Measurements from ENCODE around the gene KIAA1958. TPM values are rescaled to one million over a fixed set of nuclear protein-coding genes. Genes with fewer than 3 reads are reported as not detected.

The KIAA1958 gene
- polyA plus RNA-seq, 1 of the 3 experiments (the other 2 are of a cell fraction) = 1.6 TPM

DNA sequence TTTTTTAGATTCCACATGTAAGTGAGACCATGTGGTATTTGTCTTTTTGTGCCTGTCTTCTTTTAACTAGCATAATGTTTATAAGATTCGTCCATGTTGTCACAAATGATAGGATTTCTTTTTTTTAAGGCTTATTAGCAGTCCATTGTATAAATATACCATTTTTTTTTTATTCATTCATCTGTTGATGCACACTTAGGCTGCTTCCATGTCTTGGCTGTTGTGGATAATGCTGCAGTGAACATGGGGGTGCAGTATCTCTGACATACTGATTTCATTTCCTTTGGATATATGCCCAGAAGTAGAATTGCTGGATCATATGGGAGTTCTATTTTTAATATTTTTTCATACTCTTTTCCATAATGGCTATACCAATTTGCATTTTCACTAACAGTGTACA is 48.7 kb downstream of the KIAA1958 start:
- no peaks in the 10 kb centered on the region for H4K20me1 ChIP-seq (ENCODE audit: insufficient read depth)
- peak overlapping the region; percentile 80; a peak in 3 of 4 replicates for H3K27ac ChIP-seq (ENCODE audit: low read depth in 2 of 2, low read length in 1 of 2)
- TF ChIP-seq EP300 (IDR thresholded peaks at IDR 0.05; ENCODE audit: borderline replicate concordance in 1 of 2, low read depth in 1 of 2, low read length in 1 of 2) = 0 out of 4 replicates have a peak, but pooled peaks of 1 of the 2 experiments have one; percentile 3
- TF ChIP-seq, protein P1, sequence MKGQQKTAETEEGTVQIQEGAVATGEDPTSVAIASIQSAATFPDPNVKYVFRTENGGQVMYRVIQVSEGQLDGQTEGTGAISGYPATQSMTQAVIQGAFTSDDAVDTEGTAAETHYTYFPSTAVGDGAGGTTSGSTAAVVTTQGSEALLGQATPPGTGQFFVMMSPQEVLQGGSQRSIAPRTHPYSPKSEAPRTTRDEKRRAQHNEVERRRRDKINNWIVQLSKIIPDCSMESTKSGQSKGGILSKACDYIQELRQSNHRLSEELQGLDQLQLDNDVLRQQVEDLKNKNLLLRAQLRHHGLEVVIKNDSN (IDR thresholded peaks at IDR 0.05; ENCODE audit: borderline replicate concordance, low read depth) = no peak
- no peak for TF ChIP-seq FOXM1 (IDR thresholded peaks at IDR 0.05; ENCODE audit: low read depth)
- TF ChIP-seq YY1 (IDR thresholded peaks at IDR 0.05; ENCODE audit: low read depth) = 0 out of 2 replicates have a peak, but pooled peaks have one; percentile 30
- no peak for TF ChIP-seq RCOR1 (IDR thresholded peaks at IDR 0.05; ENCODE audit: low read length)
- TF ChIP-seq MEF2A (IDR thresholded peaks at IDR 0.05; ENCODE audit: borderline replicate concordance, low read depth) = peak; percentile 56; the same call in 1 of the 2 replicates
- no peak for TF ChIP-seq RAD21 (IDR thresholded peaks at IDR 0.05; ENCODE audit: low read length)
- TF ChIP-seq, protein P2, sequence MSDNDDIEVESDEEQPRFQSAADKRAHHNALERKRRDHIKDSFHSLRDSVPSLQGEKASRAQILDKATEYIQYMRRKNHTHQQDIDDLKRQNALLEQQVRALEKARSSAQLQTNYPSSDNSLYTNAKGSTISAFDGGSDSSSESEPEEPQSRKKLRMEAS (IDR thresholded peaks at IDR 0.05; ENCODE audit: low read depth) = no peak
- peak; percentile 74 for TF ChIP-seq NFIC (IDR thresholded peaks at IDR 0.05; ENCODE audit: borderline replicate concordance)
- TF ChIP-seq TEAD4 (IDR thresholded peaks at IDR 0.05; ENCODE audit: borderline replicate concordance, insufficient read depth) = no peak
- peak; percentile 57 for TF ChIP-seq TCF12 (IDR thresholded peaks at IDR 0.05)
- no peaks in the 10 kb centered on the region for H3K9me2 ChIP-seq
- H3K4me1 ChIP-seq (ENCODE audit: control insufficient read depth in 1 of 2, insufficient read depth in 2 of 2, low read depth in 1 of 2, low read length in 1 of 2) = peaks cover 3 to 24% of the 10 kb centered on the region in 2 experiments
- H3K4me2 ChIP-seq = peak overlapping the region; percentile 45; the same call in 1 of the 2 replicates
- H3K36me3 ChIP-seq (replicated peaks in 1 of 2; ENCODE audit: control insufficient read depth in 1 of 2, insufficient read depth in 2 of 2, low read length in 1 of 2) = no peaks in the 10 kb centered on the region
- no peak overlapping the region for H2AFZ ChIP-seq (ENCODE audit: low read depth)
- no peaks in the 10 kb centered on the region for H3K27me3 ChIP-seq (ENCODE audit: insufficient read depth)
- H3F3A ChIP-seq (replicated peaks; ENCODE audit: insufficient read depth) = peaks cover 16% of the 10 kb centered on the region
- DNase-seq = no peak
- POLR2A ChIA-PET = no interaction called here
- H3K9ac ChIP-seq = no peak overlapping the region
- no peaks in the 10 kb centered on the region for H3K9me3 ChIP-seq
- H3K4me3 ChIP-seq (ENCODE audit: low read depth in 2 of 2, low read length in 1 of 2) = no peak overlapping the region; a peak in 1 of 4 replicates
- CTCF ChIA-PET = interaction anchor here (1.3 kb wide), 1 partner anchor 13 kb away, joined by 3 read pairs; no protein-coding TSS in a partner anchor
- peaks cover 12% of the 10 kb centered on the region; the same call in 1 of the 2 replicates for H3K79me2 ChIP-seq (ENCODE audit: insufficient read depth)
- 0% methylated on average over 1 of the region's 1 CpG for WGBS (ENCODE audit: low lambda C conversion rate)

DNA sequence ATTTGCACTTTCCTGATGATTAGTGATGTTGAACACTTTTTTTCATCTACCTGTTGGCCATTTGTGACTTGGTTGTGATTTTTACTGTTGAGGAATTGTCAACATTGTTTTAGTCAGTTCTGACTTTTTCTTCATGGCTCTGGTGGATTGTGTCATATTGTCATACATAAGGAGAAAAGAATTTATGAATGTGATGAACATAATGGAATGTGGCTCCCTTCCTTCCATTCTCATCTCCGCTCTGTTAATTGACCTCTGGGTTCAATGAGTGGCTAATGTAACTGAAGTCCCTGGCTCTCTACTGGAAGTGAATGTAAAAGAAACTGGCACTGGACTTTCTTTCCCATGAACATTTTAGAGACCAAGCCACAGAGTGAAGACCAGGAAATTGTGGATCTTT is 49.2 kb downstream of the KIAA1958 start:
- CTCF ChIA-PET = no interaction called here
- peak overlapping the region; percentile 80 for H3K27ac ChIP-seq (ENCODE audit: low read depth in 2 of 2, low read length in 1 of 2)
- H3K4me1 ChIP-seq (ENCODE audit: control insufficient read depth in 1 of 2, insufficient read depth in 2 of 2, low read depth in 1 of 2, low read length in 1 of 2) = peaks cover 3 to 24% of the 10 kb centered on the region in 2 experiments
- H3K4me3 ChIP-seq (ENCODE audit: low read depth in 2 of 2, low read length in 1 of 2) = peak overlapping the region in 1 of 2 experiments; percentile 11; a peak in 1 of 4 replicates
- DNase-seq = no peak
- H3K9me2 ChIP-seq = no peaks in the 10 kb centered on the region
- H3K79me2 ChIP-seq (ENCODE audit: insufficient read depth) = peaks cover 7% of the 10 kb centered on the region; the same call in 1 of the 2 replicates
- peak overlapping the region; percentile 45; the same call in 1 of the 2 replicates for H3K4me2 ChIP-seq
- H3K36me3 ChIP-seq (replicated peaks in 1 of 2; ENCODE audit: control insufficient read depth in 1 of 2, insufficient read depth in 2 of 2, low read length in 1 of 2) = no peaks in the 10 kb centered on the region
- no peaks in the 10 kb centered on the region for H4K20me1 ChIP-seq (ENCODE audit: insufficient read depth)
- H3K27me3 ChIP-seq (ENCODE audit: insufficient read depth) = no peaks in the 10 kb centered on the region
- H3F3A ChIP-seq (replicated peaks; ENCODE audit: insufficient read depth) = peaks cover 16% of the 10 kb centered on the region
- peak overlapping the region; percentile 4; the same call in 1 of the 2 replicates for H3K9ac ChIP-seq
- peak overlapping the region; percentile 66; the same call in 1 of the 2 replicates for H2AFZ ChIP-seq (ENCODE audit: low read depth)
- no peaks in the 10 kb centered on the region for H3K9me3 ChIP-seq
- 27% methylated on average over 1 of the region's 1 CpG for WGBS (ENCODE audit: low lambda C conversion rate)
- POLR2A ChIA-PET = no interaction called here
- TF ChIP-seq POLR2AphosphoS5 (IDR thresholded peaks at IDR 0.05; ENCODE audit: low read depth, low read length) (no peak), FOXJ3 (CRISPR knock-in tag; IDR thresholded peaks at IDR 0.05) (no peak), YY1 (IDR thresholded peaks at IDR 0.05; ENCODE audit: low read depth) (no peak), SMC3 (IDR thresholded peaks at IDR 0.05; ENCODE audit: low read depth, low read length) (no peak), EZH2phosphoT487 (IDR thresholded peaks at IDR 0.05; ENCODE audit: borderline replicate concordance, low read depth) (no peak), FOXM1 (IDR thresholded peaks at IDR 0.05; ENCODE audit: low read depth) (no peak), EP300 (IDR thresholded peaks at IDR 0.05; ENCODE audit: borderline replicate concordance in 1 of 2, low read depth in 1 of 2, low read length in 1 of 2) (0 out of 4 replicates have a peak, but pooled peaks of 1 of the 2 experiments have one; percentile 1), JUND (IDR thresholded peaks at IDR 0.05) (peak; percentile 13; the same call in 1 of the 2 replicates), CHD2 (IDR thresholded peaks at IDR 0.05; ENCODE audit: low read length, partially characterized antibody) (no peak), TEAD4 (IDR thresholded peaks at IDR 0.05; ENCODE audit: borderline replicate concordance, insufficient read depth) (no peak)
- TF ChIP-seq, protein P1 (IDR thresholded peaks at IDR 0.05; ENCODE audit: borderline replicate concordance, low read depth) = no peak
- TF ChIP-seq, protein P3, sequence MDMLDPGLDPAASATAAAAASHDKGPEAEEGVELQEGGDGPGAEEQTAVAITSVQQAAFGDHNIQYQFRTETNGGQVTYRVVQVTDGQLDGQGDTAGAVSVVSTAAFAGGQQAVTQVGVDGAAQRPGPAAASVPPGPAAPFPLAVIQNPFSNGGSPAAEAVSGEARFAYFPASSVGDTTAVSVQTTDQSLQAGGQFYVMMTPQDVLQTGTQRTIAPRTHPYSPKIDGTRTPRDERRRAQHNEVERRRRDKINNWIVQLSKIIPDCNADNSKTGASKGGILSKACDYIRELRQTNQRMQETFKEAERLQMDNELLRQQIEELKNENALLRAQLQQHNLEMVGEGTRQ (IDR thresholded peaks at IDR 0.05; ENCODE audit: borderline replicate concordance, low read depth, low read length) = no peak
- TF ChIP-seq, protein P4, sequence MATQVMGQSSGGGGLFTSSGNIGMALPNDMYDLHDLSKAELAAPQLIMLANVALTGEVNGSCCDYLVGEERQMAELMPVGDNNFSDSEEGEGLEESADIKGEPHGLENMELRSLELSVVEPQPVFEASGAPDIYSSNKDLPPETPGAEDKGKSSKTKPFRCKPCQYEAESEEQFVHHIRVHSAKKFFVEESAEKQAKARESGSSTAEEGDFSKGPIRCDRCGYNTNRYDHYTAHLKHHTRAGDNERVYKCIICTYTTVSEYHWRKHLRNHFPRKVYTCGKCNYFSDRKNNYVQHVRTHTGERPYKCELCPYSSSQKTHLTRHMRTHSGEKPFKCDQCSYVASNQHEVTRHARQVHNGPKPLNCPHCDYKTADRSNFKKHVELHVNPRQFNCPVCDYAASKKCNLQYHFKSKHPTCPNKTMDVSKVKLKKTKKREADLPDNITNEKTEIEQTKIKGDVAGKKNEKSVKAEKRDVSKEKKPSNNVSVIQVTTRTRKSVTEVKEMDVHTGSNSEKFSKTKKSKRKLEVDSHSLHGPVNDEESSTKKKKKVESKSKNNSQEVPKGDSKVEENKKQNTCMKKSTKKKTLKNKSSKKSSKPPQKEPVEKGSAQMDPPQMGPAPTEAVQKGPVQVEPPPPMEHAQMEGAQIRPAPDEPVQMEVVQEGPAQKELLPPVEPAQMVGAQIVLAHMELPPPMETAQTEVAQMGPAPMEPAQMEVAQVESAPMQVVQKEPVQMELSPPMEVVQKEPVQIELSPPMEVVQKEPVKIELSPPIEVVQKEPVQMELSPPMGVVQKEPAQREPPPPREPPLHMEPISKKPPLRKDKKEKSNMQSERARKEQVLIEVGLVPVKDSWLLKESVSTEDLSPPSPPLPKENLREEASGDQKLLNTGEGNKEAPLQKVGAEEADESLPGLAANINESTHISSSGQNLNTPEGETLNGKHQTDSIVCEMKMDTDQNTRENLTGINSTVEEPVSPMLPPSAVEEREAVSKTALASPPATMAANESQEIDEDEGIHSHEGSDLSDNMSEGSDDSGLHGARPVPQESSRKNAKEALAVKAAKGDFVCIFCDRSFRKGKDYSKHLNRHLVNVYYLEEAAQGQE (IDR thresholded peaks at IDR 0.05; ENCODE audit: low read depth, low read length) = no peak
- TF ChIP-seq, protein P2 (IDR thresholded peaks at IDR 0.05; ENCODE audit: low read depth) = no peak
